HG02973 (cell line): ENCODE measurements around the gene CTF1.
"Not testable (repeated sequence)": the region's sequence is repeated elsewhere in the genome, so short reads cannot be mapped to it uniquely, and the experiment has no call there.

Experiments
- ATAC-seq: cut with Tn5 transposase; IDR thresholded peaks from one replicate; pipeline ENCODE4 v1.9.1; 2021; ENCODE audit warnings: moderate library complexity; ENCODE audit not compliant: unreplicated experiment

Gene CTF1

DNA sequence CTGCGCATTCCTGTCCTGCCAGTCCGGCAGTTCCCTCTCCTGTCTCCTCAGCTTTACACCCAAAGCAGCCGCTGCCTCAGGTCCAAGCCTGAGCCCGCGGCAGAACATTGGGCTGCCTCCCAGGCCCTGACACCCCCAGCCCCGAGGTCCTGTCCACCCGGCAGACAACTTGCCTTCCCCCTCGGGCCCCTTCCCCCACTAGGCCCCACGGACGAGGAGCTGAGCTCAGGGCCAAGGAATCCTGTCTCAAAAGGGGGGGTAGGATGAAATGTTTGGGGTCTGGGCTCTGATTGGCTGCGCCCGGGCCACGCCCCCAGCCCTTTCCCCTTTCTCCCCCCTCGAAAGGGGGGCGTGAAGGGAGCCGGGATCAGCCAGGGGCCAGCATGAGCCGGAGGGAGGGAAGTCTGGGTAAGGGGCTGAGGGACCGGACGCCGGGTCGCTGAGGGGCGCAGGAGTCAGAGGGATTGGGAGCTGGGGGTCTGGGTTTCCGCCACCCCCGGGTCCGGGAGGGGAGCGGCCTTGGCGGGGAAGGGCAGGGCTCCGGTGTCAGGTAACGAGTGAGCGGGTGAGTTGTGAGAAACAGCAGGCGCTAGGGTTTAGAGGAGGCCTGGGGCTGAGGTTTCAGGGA is at the start of gene CTF1:
Gene CTF1, plus strand, starts transcription at position 354 of the 628 bp plus-strand sequence. Its CDS starts 30 bp downstream, at position 384.
- no peak for ATAC-seq

GRCh38 chr16:30846649-30847402 is 49.6 kb upstream of the CTF1 start:
- no peak for ATAC-seq

DNA sequence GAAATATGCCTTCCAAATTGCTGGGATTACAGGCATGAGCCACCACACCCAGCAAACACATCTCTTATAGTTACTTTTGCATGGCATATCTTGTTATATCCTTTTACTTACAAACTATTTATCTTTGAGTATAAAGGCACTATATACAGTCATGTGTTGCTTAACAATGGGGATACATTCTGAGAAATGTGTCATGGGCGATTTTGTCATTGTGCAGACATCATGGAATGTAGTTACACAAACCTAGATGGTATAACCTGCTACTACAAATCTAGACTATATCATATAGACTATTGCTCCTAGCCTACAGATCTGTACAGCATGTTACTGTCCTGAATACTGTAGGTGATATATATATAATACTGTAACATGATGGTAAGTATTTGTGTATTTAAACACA is 46.2 kb upstream of the CTF1 start:
- ATAC-seq, result no peak

- ATAC-seq, result no peak
These were observed 42.7 kb upstream of the CTF1 start for GRCh38 chr16:30853758-30854157.

GRCh38 chr16:30858111-30858495 is 38.3 kb upstream of the CTF1 start:
- ATAC-seq, result no peak

GRCh38 chr16:30858829-30859423 is 37.5 kb upstream of the CTF1 start:
- no peak for ATAC-seq

- ATAC-seq, result not testable (repeated sequence)
These were observed 35.7 kb upstream of the CTF1 start for GRCh38 chr16:30860729-30861128.

- not testable (repeated sequence) for ATAC-seq
These were observed 33.2 kb upstream of the CTF1 start for GRCh38 chr16:30863178-30863577.

- no peak for ATAC-seq
These were observed 30.4 kb upstream of the CTF1 start for GRCh38 chr16:30866031-30866430.

DNA sequence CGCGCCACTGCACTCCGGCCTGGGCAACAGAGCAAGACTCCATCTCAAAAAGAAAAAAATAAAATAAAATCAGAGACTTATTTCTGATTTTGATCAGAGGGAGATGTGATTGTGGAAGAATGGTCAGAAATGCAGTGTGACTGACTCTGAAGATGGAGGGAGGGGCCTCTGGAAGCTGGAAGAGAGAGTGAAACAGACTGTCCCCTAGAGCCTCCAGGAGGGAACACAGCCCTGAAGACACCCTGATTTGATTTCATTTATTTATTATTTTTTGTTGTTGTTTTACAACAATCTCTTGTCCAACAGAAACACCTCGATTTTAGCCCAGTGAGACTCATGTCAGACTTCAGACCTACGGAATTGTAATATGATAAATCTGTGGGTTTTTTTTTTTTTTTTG is 28.7 kb upstream of the CTF1 start:
- ATAC-seq, result no peak

GRCh38 chr16:30870904-30871303 is 25.5 kb upstream of the CTF1 start:
- no peak for ATAC-seq

- no peak for ATAC-seq
These were observed 22.1 kb upstream of the CTF1 start for GRCh38 chr16:30874244-30874820.

GRCh38 chr16:30874821-30875717 is 21.3 kb upstream of the CTF1 start:
- peak; percentile 63 for ATAC-seq

DNA sequence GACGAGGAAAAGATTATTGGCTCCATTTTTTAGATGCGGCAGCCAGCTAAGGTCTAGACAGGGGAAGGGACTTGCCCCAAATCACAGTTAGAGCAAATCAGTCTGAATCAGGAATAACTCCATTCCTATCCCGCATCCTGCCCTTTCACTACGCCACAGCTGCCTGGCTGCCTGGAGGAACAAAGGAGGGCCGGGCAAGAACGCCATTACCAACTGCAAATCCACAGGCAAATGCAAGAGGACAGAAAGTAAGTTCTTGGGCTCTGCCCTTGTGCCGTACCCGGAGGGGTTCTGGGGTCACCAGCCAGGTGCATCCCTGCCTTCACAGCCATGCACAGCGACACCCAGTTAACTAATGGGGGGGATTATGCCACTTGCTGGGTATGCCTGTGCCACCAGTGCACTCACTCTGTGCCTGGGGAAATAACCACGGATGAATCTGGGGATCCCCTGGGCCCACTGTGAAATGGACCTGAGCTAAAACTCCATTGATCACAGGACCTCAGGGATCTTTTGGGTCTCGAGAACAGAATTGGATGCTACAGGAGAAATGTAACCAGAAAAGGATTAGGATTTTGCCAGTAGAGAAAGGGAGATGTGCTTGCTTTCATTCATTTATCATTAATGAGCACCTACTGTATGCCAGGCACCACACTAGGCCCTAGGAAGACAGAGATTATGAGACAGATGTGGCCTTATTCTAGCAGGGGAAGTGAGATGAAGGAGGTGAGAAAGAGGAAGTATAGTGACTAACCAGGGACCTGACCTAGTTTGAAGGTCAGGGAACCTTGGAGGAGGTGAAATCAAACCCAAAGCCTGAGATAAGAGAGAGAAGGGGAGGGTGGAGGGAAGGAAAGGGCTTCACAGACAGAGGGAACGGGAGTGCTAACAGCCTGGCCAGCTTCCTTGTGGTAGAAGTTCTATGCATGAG is 20.3 kb upstream of the CTF1 start:
- no peak for ATAC-seq

DNA sequence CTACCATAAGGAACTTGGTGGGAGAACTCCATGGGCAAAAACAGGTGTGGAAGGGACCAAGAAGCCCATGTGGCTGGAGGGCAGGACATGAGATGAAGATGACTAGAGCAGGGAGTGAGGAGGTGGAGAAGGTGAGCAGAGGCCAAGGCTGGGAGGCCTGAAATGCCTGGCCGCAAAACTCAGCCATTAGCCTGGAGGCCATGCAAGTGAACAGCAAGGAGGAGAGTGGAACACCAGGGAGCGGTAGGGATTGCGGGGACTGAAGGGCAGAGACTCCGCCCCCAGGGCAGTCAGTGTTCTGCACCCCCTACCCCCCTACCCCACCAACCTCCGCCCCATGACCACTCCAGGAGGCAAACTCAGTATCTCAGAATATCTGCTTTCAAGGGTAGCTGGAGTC is 19.5 kb upstream of the CTF1 start:
- ATAC-seq, result no peak

GRCh38 chr16:30882429-30883310 is 13.7 kb upstream of the CTF1 start:
- ATAC-seq, result no peak

GRCh38 chr16:30884760-30885159 is 11.7 kb upstream of the CTF1 start:
- no peak for ATAC-seq

GRCh38 chr16:30885196-30885595 is 11.2 kb upstream of the CTF1 start:
- no peak for ATAC-seq

DNA sequence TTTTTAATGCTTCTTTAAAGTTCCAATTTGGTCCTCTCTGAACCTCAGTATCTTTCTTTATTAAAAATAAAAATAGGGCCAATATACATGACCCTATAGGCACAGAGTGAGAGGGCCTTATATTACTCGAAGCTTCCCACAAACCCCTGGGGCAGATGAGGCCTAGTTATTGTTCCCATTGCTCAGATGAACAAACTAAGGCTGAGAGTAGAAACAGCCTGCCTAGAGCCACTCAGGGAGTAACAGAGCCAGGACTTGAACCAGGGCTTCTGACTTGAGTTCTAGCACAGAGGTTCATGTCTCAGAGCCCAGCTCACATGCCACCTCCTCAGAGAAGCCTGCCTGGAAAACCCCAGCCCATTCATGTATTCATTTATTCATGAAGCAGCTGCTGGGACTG is 10.3 kb upstream of the CTF1 start:
- no peak for ATAC-seq
